Nucleus accumbens (tissue), 56 donors: ENCODE results near the gene MBD6.
A peak's percentile ranks its signal among the peaks of the same experiment; 100 is the strongest.

Experiments used
- DNase-seq, 56 donors: peaks; one replicate each; lab custom pipeline; 2025; lab: John Stamatoyannopoulos, UW

The MBD6 gene, protein sequence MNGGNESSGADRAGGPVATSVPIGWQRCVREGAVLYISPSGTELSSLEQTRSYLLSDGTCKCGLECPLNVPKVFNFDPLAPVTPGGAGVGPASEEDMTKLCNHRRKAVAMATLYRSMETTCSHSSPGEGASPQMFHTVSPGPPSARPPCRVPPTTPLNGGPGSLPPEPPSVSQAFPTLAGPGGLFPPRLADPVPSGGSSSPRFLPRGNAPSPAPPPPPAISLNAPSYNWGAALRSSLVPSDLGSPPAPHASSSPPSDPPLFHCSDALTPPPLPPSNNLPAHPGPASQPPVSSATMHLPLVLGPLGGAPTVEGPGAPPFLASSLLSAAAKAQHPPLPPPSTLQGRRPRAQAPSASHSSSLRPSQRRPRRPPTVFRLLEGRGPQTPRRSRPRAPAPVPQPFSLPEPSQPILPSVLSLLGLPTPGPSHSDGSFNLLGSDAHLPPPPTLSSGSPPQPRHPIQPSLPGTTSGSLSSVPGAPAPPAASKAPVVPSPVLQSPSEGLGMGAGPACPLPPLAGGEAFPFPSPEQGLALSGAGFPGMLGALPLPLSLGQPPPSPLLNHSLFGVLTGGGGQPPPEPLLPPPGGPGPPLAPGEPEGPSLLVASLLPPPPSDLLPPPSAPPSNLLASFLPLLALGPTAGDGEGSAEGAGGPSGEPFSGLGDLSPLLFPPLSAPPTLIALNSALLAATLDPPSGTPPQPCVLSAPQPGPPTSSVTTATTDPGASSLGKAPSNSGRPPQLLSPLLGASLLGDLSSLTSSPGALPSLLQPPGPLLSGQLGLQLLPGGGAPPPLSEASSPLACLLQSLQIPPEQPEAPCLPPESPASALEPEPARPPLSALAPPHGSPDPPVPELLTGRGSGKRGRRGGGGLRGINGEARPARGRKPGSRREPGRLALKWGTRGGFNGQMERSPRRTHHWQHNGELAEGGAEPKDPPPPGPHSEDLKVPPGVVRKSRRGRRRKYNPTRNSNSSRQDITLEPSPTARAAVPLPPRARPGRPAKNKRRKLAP

DNA sequence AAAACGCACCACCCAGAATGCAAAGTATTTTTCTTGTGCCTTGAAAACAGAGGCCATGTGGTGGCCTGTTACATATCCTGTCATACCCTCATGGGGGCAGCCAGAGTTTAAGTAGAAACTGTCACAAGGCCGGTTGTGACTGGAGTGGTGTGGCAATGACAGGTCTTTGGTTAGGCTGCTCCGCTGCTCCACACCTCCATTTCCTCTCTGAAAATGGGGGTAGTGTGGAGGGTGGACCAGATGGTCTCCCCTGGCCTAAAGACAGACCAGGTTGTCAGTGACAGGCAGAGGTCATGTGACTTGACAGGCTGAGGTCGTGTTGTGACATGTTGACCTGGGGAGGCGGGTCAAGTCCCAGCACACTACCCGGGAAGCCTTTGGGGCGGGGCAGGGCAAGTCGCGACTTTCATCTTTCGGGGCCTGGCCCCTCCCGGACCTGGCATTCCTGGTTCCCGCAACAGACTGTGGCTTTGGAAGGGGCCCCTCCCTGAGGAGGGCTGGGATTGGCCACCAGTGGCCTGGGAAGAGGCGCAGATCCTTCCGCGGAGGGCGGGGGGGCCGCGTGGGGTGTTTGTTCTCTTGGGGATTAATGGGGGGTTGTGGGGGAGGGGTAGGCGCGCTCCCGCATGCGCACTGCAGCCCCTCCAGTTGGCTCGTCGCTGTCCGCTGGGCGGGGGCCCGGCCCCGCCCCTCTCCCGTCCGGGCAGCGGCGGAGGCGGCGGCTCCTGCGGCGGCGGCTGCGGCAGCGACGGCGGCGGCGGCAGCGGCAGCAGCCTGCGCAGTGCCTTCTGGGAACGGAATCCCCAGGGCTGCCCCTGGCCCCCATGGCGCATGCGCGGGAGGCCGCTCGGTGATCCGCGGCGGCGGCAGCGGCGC, at the start of gene MBD6:
Gene MBD6, plus strand, starts transcription at position 814 of the 876 bp plus-strand sequence. CDS start 1,480 bp downstream, outside the sequence.
- peak in 55 of 56 donors; percentile 47 to 97 (median 89) for DNase-seq

DNA sequence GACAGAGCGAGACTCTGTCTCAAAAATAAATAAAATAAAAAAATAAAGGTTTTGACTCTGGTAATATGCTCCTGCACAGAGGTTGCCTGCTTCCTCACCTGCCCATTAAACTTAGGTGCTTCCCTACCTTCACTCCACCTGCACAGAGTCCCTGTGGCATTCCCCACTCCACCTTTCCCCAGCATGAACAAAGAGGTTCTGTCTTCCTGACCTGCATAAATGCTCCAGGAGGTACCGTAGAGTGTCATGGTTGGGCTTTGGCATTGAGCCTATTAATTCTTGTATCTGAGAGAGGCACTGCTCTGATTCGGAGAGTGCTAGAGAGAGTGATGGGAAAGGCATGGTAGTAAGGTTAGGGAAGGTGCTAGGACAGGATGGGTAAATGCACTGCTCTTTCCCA, 49.2 kb upstream of the MBD6 start:
- no peak for DNase-seq

DNA sequence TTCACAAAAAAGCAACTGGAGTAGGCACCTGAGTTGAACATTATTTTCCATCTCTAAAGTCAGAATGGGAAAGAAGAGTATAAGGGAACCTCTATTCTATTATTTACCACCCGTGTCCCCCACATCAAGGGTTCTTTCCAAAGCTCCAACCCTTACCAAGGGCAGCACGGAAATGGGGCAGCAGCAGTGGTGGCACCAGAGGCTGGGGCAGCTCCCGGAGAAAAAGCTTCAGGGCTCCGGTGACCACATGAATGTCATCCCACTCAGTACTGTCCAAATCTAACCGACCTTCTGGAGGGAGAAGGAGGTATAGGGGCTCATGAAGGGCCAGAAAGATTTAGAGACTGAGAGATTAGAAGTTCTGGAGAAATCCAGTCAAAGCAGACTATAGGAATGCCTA, 48.7 kb upstream of the MBD6 start:
- no peak for DNase-seq

DNA sequence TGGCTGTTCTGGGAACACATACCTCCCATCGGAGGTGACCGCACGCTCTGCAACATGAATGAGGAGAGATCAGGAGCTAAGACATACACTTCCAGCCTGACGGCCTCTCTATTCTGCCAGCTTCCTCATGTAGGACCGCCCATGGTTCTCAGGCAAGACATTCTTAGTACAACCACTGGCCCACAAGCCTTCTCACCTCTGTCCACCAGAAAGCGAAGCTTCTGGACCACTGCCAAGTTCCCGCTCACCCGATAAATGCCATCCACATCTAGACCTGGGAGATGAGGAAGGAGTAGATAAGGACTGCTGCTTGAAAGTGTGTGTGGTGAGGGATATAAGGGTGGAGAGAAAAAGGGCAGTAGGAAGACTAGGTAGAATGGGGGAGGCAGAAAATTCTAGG, 48.2 kb upstream of the MBD6 start:
- no peak for DNase-seq

DNA sequence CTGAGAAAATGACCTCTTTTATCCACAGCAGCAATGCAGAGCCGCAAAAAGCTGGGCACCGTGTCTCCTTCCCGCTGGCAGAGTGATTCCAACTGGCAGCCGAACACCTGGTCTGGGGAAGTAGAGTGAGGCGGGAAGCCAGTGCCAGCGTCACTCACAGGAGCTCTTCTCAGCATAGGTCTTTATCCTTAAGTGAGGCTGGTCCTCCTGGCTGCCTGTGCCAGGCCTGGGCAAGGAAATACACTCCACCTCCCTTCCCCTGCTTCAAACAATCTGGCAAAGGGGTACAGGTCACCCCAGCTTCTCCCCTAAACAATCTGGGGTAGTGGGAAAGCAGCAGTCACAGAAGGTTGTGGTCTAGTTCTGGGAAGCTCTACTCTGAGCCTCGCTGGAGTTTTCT, 47.8 kb upstream of the MBD6 start:
- DNase-seq, result no peak

DNA sequence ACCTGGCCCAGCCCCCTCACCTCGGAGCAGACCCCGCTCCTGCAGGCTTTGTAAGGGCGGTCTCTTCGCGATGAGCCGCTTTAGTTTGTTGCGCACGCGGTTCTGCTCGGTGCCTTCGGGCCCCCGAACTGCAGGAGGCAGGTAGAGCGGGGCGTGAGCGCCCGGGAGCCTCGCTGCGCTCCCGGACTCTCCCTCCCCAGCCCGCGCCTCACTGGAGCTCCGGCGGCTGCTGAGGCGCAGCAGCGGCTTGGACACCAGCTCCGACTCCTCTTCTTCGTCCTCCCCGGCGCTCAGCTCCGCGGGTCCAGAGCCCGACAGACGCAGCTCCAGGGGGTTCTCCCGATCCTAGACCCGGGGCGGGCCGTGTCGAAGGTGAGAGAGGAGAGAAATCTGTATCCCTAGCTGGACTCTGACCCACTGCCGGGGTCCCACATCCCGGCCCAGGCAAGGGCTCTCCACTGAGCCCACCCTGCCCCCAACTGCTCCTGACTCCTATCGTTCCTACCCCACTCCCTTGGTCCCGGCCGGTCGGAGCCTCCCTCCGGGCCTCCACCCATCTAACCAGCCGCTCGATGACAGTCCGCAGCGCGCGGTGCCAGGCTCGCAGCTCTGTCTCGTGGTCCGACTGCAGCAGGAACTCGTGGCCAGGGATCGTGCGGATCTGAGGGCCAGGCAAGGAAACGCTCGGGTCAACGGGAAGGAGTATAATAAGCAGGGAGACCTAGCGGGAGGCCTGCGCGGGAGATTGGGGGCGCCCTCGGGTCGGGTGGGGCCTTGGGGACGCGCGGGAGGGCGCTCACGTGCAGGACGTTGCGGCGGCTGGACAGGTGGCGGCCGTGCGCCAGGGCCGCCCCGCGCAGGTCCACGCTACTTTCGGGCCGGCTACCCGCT, 47.1 kb upstream of the MBD6 start:
- DNase-seq, result peak in 2 of 56 donors; percentile 10 to 18

DNA sequence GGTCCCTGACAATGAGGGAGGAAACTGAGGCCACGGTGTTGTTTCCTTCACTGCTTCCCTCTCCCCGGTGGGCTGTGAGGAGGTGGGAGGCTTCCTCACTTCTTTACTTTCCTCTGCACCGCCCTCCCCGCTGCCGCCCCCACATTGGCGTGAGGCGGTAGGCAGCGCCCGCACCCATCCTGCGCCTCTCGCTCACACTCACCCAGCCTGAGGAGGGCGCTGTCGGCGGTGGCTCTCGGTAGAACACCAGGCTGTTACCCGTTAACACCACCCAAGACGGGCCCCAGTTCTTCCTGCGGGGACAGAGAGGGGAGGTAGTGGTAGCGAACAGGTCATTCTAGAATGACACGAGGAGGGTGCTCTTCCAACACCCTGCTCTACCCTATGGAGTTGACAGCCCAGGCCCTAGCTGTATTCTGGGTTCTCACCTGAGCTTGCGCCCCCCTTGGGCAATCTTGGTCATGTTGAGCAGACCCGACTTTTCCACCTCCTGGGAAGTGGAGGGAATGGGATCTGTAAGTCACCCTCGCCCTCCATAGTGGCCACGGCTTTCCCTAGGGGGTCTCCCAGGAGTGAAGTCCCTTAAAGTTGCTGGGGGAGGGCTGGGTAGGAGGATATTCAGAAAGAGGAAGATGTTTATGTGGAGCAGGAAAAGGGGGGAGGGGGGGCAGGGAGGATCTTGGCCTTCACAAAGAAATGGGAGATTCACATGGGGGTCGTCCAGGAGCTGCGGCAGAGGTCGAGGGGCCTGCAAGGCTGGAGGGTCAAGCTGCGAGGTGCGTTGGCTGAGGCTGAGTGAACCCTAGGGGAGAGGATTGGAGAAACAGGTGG, 46.2 kb upstream of the MBD6 start:
- DNase-seq, result no peak

DNA sequence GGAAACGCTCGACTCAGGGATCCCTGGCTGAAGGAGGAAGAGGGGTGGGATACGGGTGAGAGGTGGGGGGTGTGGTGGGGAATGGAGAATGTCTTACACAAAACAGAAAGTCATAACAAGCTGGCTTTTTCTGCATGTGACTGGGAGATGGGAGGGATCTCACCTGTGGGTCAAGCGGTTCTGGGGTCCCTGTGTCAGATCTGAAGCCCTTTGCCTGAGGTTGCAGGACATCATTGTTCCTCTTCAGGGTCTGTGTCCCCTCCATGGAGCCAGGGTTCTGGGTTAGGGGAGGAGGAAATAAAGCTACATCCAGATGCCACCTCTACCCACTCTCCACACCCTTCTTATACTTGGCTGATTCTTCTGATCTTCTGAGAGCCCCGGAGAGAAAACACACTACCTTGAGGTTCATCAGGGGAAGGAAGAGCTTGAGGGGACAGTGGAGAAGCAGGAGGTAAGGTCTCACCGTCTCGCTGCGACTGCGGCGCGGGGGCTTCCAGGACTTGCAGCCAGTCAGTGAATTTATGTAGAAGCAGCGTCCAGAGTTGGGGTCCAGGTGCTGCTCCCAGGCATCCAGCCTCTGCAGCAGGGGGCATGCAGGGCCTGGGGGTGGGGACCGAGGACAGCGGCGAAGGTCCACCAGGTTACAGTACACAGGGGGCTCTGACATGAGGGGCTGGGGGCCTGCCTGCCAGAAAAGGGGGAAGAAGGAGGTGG, 45.5 kb upstream of the MBD6 start:
- DNase-seq, result no peak

DNA sequence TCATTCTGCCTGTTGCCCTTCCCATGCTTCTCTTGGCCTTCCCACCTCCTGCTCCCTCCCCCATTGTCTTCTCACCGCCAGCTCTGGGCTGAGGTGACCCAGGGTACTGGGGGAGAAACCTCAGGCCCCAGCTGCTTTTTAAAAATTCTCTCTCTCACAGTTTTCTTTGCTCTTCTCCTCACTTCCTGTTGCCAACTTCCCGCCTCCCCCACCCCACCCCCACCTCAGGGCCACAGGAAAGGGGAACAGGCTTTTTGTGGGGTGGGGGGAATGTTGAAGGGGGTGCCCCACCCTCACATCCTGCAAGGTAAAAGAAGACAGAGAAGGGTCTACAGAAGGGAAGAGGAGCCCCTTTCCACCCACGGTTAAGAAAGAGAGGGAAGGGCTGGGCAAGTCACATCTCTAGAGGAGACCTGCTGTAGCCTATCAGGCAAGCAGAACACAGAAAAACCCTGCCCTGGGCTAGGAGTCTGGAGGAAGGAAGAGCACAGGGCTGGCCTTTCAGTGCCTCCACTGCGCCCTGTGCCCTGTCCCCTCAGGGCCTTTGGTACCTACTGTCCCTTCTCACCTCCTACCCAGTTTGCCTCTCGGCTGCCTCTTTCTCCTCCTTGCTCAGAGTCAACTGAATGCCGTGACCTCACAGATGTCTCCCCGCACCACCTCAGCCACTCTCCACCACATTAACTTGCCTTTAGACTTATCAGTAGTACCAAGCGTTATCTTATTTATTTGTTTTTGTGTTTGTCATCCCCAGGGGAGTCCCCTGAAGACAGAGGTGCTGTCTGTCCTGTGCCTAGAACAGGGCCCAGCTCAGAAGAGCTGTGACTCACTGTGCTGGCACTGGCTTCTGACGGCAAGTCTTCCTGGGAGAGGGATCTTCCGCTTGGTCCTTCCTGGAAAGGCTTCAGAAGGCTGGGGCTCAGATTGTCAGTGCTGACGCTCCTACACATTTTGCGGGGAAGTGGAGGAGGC, 44.6 kb upstream of the MBD6 start:
- DNase-seq, result no peak

DNA sequence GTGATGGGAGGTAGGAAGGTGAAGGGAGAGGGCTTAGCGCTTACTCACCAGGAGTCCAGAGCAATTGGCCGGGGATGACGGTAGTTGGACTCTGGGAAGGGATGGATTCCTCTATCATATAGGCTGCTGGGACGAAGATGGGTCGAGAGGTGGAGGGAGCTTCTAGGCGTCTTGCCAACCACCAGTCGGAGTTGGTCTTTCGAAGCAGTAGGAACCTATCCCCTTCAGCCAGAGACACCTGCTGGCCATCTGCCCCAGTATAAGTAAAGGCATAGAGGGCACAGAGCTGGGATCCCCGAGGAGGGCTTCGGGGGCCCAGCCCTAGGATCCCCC, 43.6 kb upstream of the MBD6 start:
- DNase-seq, result no peak

DNA sequence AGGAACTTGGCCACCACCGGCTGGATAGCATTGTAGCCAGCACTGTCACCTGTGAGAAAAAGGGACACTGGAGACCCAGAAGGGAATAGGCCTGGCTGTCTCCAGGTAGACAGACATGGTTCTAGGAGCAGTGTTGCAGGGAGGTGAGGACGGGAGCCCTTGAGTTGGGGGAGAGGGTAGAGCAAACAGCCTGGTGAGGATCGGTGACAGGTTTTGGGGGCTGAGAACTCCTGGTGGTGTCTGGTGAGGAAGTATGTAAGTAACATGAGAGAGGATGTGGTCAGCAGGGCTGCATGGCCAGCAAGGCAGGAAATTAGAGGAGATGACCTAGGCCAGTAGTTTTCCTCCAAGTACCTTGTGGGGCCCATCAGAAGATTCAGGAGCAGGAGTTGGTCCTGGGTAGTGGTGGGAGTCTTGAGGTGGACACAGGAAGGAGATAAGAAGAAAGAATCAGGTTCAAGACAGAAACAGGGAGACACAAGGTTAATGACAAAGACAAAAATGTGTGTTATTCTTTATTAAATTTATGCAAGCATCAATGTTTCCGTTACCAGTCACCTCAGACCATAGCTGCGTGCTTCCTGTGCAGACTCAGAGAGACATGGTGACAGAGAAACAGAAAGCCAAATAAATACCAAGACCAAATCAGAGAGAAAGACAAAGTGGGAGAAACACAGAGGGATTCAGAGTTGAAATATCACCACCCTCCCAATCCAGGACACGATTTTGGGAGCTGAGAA, 43.1 kb upstream of the MBD6 start, which contains the start of gene ARHGAP9:
Gene ARHGAP9, minus strand, starts transcription at position 491 of the 740 bp plus-strand sequence. Its CDS starts 460 bp downstream, at position 31.
- no peak for DNase-seq

DNA sequence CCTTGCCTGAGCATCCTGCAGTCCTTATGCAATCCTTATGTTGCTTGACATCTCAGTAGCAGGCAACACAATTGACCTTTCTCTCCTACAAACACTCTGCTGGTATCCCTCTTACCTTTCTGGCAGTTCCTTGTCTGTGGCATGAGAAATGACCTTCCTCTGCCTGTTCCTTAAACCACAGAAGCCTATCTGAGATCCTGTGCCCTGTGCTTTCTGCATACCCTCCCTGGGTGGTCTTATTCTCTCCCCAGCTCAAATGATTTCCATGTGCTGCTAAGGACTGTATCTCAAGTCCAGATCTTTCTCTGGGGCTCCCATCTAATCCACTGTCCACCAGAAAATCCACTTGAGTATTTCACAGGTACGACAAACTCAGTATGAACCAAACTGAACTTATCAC, 41.0 kb upstream of the MBD6 start:
- no peak for DNase-seq

DNA sequence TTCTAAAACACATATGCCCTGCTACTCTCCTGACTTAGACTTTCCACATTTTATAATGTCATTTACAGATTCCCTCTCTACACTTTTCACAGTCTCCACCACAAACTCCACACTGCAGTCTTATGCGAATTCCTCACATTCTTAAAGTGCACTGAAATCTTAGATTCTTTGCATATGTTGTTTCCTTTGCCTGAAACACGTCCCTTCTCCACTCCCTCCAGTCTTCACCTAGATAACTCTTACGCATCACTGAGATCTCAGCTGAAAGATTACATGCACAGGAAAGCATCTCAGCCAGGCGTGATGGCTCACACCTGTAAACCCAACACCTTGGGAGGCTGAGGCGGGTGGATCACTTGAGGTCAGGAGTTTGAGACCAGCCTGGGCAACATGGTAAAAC, 39.2 kb upstream of the MBD6 start:
- DNase-seq, result no peak

DNA sequence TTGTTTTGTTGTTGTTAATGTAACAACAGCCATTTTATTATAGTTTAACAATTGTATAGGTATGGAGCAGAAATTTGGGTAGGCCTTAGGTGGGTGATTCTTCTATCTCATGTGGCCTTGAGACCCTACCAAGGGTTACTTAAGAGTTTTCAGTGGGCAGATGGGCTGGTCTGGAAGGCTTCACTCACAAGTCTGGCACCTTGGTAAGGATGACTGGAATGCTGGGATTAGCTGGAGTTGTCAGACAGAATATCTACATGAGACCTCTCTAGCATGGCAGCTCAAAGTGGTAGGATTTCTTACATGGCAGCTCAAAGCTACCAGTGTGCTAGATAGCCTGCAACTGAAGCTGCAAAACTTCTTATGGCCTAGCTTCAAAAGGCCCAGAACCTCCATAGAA, 36.9 kb upstream of the MBD6 start:
- DNase-seq, result no peak

DNA sequence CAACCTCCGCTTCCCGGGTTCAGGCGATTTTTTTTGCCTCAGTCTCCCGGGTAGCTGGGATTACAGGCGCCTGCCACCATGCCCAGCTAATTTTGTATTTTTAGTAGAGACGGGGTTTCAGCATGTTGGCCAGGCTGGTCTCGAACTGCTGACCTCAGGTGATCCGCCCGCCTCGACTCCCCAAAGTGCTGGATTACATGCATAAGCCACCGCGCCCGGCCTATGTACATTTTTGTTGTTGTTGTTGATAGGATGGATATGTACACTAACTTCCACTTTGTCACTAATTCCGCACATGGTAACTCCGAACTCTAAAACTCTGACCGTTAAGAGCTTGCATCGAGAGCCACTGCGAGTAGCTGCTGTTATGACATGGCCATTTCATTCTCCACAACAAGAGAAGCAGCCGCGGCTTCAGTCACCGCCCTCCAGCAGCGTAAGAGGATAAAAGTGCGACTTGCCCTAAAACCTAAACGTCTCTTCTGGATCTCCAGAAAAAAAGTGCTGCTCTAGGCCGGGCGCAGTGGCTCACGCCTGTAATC, 35.5 kb upstream of the MBD6 start:
- no peak for DNase-seq
